GM18511 (cell line): Measurements from ENCODE around the gene VAMP4.
"Not testable (repeated sequence)": the region's sequence is repeated elsewhere in the genome, so short reads cannot be mapped to it uniquely, and the experiment has no call there.

ENCODE experiments used
- ATAC-seq: cut with Tn5 transposase; IDR thresholded peaks from one replicate; pipeline ENCODE4 v1.9.1; 2021; ENCODE audit warnings: mild to moderate bottlenecking, moderate library complexity; ENCODE audit not compliant: unreplicated experiment

VAMP4 gene

GRCh38 chr1:171753182-171753581 lies 11.3 kb upstream of the VAMP4 start:
- ATAC-seq, result no peak

GRCh38 chr1:171751221-171751620 lies 9.4 kb upstream of the VAMP4 start:
- no peak for ATAC-seq

- ATAC-seq, result no peak
Observed at GRCh38 chr1:171748651-171749050, 6.8 kb upstream of the VAMP4 start.

- ATAC-seq, result no peak
Observed at GRCh38 chr1:171744986-171745385, 3.1 kb upstream of the VAMP4 start.

- no peak for ATAC-seq
Observed at GRCh38 chr1:171743081-171743870, 1.4 kb upstream of the VAMP4 start.

- ATAC-seq, result peak; percentile 17
Observed at GRCh38 chr1:171742577-171742922, 685 bp upstream of the VAMP4 start.

GRCh38 chr1:171740987-171741871 lies 636 bp downstream of the VAMP4 start:
- peak; percentile 32 for ATAC-seq

GRCh38 chr1:171740356-171740863 lies 1.5 kb downstream of the VAMP4 start:
- no peak for ATAC-seq

- no peak for ATAC-seq
Observed at GRCh38 chr1:171739656-171740055, 2.2 kb downstream of the VAMP4 start.

- no peak for ATAC-seq
Observed at GRCh38 chr1:171738911-171739310, 3.0 kb downstream of the VAMP4 start.

GRCh38 chr1:171736196-171736595 lies 5.7 kb downstream of the VAMP4 start:
- ATAC-seq, result no peak

GRCh38 chr1:171730052-171730451 lies 11.8 kb downstream of the VAMP4 start:
- ATAC-seq, result no peak

- ATAC-seq, result no peak
Observed at GRCh38 chr1:171727778-171728177, 14.1 kb downstream of the VAMP4 start.

- ATAC-seq, result not testable (repeated sequence)
Observed at GRCh38 chr1:171723180-171723579, 18.7 kb downstream of the VAMP4 start.

- no peak for ATAC-seq
Observed at GRCh38 chr1:171718848-171719247, 23.0 kb downstream of the VAMP4 start.

- no peak for ATAC-seq
Observed at GRCh38 chr1:171718216-171718615, 23.6 kb downstream of the VAMP4 start.

GRCh38 chr1:171717062-171717718 lies 24.7 kb downstream of the VAMP4 start:
- no peak for ATAC-seq

GRCh38 chr1:171716616-171717015 lies 25.2 kb downstream of the VAMP4 start:
- ATAC-seq, result no peak

GRCh38 chr1:171715813-171716251 lies 26.0 kb downstream of the VAMP4 start:
- ATAC-seq, result no peak

GRCh38 chr1:171712341-171712740 lies 29.5 kb downstream of the VAMP4 start:
- ATAC-seq, result no peak

- ATAC-seq, result no peak
Observed at GRCh38 chr1:171711643-171712042, 30.2 kb downstream of the VAMP4 start.
